IMR-90 (cell line): Measurements from ENCODE around the gene MMAB.

Experiments
- BHLHE40 ChIP-seq: fragments of 150-350 bp; IDR thresholded peaks from 2 replicates; pipeline ENCODE4 v1.6.1; 2016; ENCODE audit warnings: mild to moderate bottlenecking, low read depth, low read length
- NFE2L2 ChIP-seq: fragments of 150-350 bp; IDR thresholded peaks from 2 replicates; pipeline ENCODE4 v1.6.1; 2016; ENCODE audit warnings: low read depth, mild to moderate bottlenecking, low read length
- POLR2A ChIP-seq: IDR thresholded peaks from 2 replicates; pipeline ENCODE4 v1.6.1; 2012; ENCODE audit warnings: mild to moderate bottlenecking, low read depth, low read length
- RAD21 ChIP-seq: IDR thresholded peaks from 2 replicates; pipeline ENCODE4 v1.6.1; 2012; ENCODE audit warnings: low read length, improper control_type of control experiment
- SMC3 ChIP-seq: fragments of 150-350 bp; IDR thresholded peaks from 2 replicates; pipeline ENCODE4 v1.6.1; 2016; ENCODE audit warnings: low read depth, mild to moderate bottlenecking, antibody characterized with exemption, low read length, moderate library complexity
- TF ChIP-seq, protein P1 (sequence below): conservative IDR thresholded peaks from 2 replicates; pipeline ENCODE4 v1.5.1; 2012; ENCODE audit warnings: mild to moderate bottlenecking, low read depth, low read length, improper control_type of control experiment
- TF ChIP-seq, protein P2 (sequence below): fragments of 150-350 bp; IDR thresholded peaks from 2 replicates; pipeline ENCODE4 v1.6.1; 2017; ENCODE audit warnings: mild to moderate bottlenecking, antibody characterized with exemption, low read length, low read depth

DNA sequence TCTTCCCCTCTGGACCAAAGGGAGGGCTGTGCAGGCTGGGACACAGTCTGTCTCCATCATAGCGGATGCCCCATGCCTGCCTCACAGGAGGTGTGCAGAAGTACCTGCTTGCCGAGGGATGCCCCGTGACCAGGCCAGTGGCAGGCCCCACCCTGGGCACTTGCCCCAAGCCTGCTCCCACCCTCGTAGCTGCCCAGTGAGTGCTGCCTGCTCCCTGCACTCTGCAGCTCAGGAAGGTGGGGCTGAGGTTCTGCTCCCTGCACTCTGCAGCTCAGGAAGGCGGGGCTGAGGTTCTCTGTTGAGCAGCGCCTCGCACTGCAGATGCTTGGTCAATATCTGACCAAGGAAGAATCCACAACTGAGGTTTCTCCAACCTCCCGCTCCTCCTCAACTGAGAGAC, 6.9 kb downstream of the MMAB start:
- no peak for TF ChIP-seq BHLHE40
- no peak for TF ChIP-seq POLR2A
- no peak for TF ChIP-seq RAD21
- TF ChIP-seq SMC3: no peak
- TF ChIP-seq, protein P1, sequence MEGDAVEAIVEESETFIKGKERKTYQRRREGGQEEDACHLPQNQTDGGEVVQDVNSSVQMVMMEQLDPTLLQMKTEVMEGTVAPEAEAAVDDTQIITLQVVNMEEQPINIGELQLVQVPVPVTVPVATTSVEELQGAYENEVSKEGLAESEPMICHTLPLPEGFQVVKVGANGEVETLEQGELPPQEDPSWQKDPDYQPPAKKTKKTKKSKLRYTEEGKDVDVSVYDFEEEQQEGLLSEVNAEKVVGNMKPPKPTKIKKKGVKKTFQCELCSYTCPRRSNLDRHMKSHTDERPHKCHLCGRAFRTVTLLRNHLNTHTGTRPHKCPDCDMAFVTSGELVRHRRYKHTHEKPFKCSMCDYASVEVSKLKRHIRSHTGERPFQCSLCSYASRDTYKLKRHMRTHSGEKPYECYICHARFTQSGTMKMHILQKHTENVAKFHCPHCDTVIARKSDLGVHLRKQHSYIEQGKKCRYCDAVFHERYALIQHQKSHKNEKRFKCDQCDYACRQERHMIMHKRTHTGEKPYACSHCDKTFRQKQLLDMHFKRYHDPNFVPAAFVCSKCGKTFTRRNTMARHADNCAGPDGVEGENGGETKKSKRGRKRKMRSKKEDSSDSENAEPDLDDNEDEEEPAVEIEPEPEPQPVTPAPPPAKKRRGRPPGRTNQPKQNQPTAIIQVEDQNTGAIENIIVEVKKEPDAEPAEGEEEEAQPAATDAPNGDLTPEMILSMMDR: no peak
- TF ChIP-seq, protein P2, sequence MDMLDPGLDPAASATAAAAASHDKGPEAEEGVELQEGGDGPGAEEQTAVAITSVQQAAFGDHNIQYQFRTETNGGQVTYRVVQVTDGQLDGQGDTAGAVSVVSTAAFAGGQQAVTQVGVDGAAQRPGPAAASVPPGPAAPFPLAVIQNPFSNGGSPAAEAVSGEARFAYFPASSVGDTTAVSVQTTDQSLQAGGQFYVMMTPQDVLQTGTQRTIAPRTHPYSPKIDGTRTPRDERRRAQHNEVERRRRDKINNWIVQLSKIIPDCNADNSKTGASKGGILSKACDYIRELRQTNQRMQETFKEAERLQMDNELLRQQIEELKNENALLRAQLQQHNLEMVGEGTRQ: no peak
- no peak for TF ChIP-seq NFE2L2
